H1 (cell line): Measurements from ENCODE around the gene RALGAPA1. TPM values are rescaled to one million over a fixed set of nuclear protein-coding genes. Genes with fewer than 3 reads are reported as not detected.

Experiments used
- CTCF ChIA-PET: fragments of 300-600 bp; sonication (Branson Sonifier 250); formaldehyde crosslinking; loops from one replicate; lab custom pipeline; 2021; ENCODE audit not compliant: partially characterized antibody; lab: Charles Lee
- POLR2A ChIA-PET: fragments of 300-600 bp; sonication (Branson Sonifier 250); formaldehyde crosslinking; loops from one replicate; lab custom pipeline; 2021; ENCODE audit warnings: inconsistent platforms; ENCODE audit not compliant: partially characterized antibody; lab: Charles Lee
- DNase-seq, 2 experiments: peaks; one replicate each; pipeline versions ENCODE4 v3.0.0 to v3.0.0-alpha.2; 2010 to 2022; ENCODE audit warnings: low spot score in 2 of 2, low read depth in 1 of 2, mixed read lengths in 1 of 2
- FAIRE-seq: peaks from 2 replicates; lab custom pipeline; 2011; peaks lifted over from hg19 to GRCh38; lab: Jason Lieb, UNC
- H2AFZ ChIP-seq: 2 replicates; pipeline ENCODE4 v1.8.1; 2012; ENCODE audit warnings: low read length, inconsistent platforms
- H2AK5ac ChIP-seq: 2 replicates; pipeline ENCODE4 v1.6.1; 2013; ENCODE audit warnings: low read depth, low read length
- H2BK120ac ChIP-seq: replicated peaks from 2 replicates; pipeline ENCODE3; 2013; ENCODE audit warnings: low read depth, low read length, inconsistent platforms
- H2BK12ac ChIP-seq: 2 replicates; pipeline ENCODE4 v1.6.1; 2013; ENCODE audit warnings: low read depth, low read length
- H2BK15ac ChIP-seq: 2 replicates; pipeline ENCODE4 v1.6.1; 2013; ENCODE audit warnings: low read length
- H2BK20ac ChIP-seq: 2 replicates; pipeline ENCODE4 v1.6.1; 2013; ENCODE audit warnings: low read length
- H2BK5ac ChIP-seq: 2 replicates; pipeline ENCODE4 v1.6.1; 2013; ENCODE audit warnings: low read depth, low read length
- H3K14ac ChIP-seq: 2 replicates; pipeline ENCODE4 v1.6.1; 2013; ENCODE audit warnings: inconsistent platforms; ENCODE audit not compliant: insufficient read length
- H3K18ac ChIP-seq: 2 replicates; pipeline ENCODE4 v1.6.1; 2013; ENCODE audit warnings: low read length; ENCODE audit errors: extremely low read depth
- H3K23ac ChIP-seq: 2 replicates; pipeline ENCODE4 v1.6.1; 2013; ENCODE audit warnings: inconsistent platforms; ENCODE audit not compliant: insufficient read length
- H3K23me2 ChIP-seq: 2 replicates; pipeline ENCODE4 v1.6.1; 2013; ENCODE audit warnings: low read depth, low read length
- H3K27ac ChIP-seq: 2 replicates; pipeline ENCODE4 v1.6.1; 2011; ENCODE audit warnings: low read depth, low read length, inconsistent platforms
- H3K27me3 ChIP-seq, 4 experiments: replicated peaks in 1 of 4; 1 replicate in 1 of 4; 2 replicates in 3 of 4; pipeline versions ENCODE4 v1.6.1 to v1.8.1; 2011 to 2013; ENCODE audit warnings: low read length in 3 of 4, mild to moderate bottlenecking in 3 of 4, inconsistent platforms in 2 of 4, mixed read lengths in 2 of 4, moderate library complexity in 1 of 4; ENCODE audit not compliant: control insufficient read depth in 3 of 4, insufficient read depth in 3 of 4; ENCODE audit errors: extremely low read depth in 1 of 4
- H3K36me3 ChIP-seq, 4 experiments: 2 replicates each; pipeline versions ENCODE4 v1.6.1 to v1.8.1; 2011 to 2013; ENCODE audit warnings: mild to moderate bottlenecking in 4 of 4, low read length in 3 of 4, moderate library complexity in 2 of 4, control low read depth in 1 of 4, inconsistent platforms in 1 of 4; ENCODE audit not compliant: insufficient read depth in 4 of 4, control insufficient read depth in 2 of 4
- H3K4ac ChIP-seq: replicated peaks from 2 replicates; pipeline ENCODE3; 2013; ENCODE audit warnings: low read length, low read depth, mixed read lengths, inconsistent platforms; ENCODE audit not compliant: insufficient read length
- H3K4me1 ChIP-seq, 4 experiments: replicated peaks in 1 of 4; 1 replicate in 1 of 4; 2 replicates in 3 of 4; pipeline versions ENCODE4 v1.6.1 to v1.8.1; 2011 to 2013; ENCODE audit warnings: low read length in 3 of 4, inconsistent platforms in 2 of 4, mixed read lengths in 1 of 4; ENCODE audit not compliant: insufficient read depth in 4 of 4, control insufficient read depth in 3 of 4
- H3K4me2 ChIP-seq, 2 experiments: 2 replicates each; pipeline versions ENCODE4 v1.6.1 to v1.8.1; 2011 to 2013; ENCODE audit warnings: low read depth in 2 of 2, low read length in 2 of 2, control low read depth in 1 of 2, inconsistent platforms in 1 of 2, mild to moderate bottlenecking in 1 of 2; ENCODE audit not compliant: insufficient read depth in 1 of 2
- H3K4me3 ChIP-seq, 4 experiments: fragments of 200-600, 300-600 bp in 1 of 4; sonication (generic), shearing (Covaris generic), sonication (Bioruptor Twin) in 1 of 4; 2 replicates each; pipeline versions ENCODE4 v1.5.1 to v1.8.1; 2011 to 2016; ENCODE audit warnings: low read length in 4 of 4, low read depth in 3 of 4, control low read depth in 2 of 4, inconsistent platforms in 2 of 4, mild to moderate bottlenecking in 2 of 4, mixed read lengths in 1 of 4, moderate library complexity in 1 of 4; ENCODE audit not compliant: insufficient read depth in 2 of 4; ENCODE audit errors: extremely low read depth in 1 of 4
- H3K56ac ChIP-seq: replicated peaks from 2 replicates; pipeline ENCODE3; 2013; ENCODE audit warnings: low read depth, mild to moderate bottlenecking, mixed read lengths, low read length, inconsistent platforms; ENCODE audit not compliant: insufficient read length
- H3K79me1 ChIP-seq: 2 replicates; pipeline ENCODE4 v1.6.1; 2013; ENCODE audit warnings: low read depth, low read length, control low read depth
- H3K79me2 ChIP-seq, 2 experiments: 2 replicates each; pipeline versions ENCODE4 v1.6.1 to v1.8.1; 2012 to 2013; ENCODE audit warnings: low read length in 2 of 2, mild to moderate bottlenecking in 2 of 2, inconsistent platforms in 1 of 2; ENCODE audit not compliant: insufficient read depth in 2 of 2, control insufficient read depth in 1 of 2
- H3K9ac ChIP-seq, 4 experiments: replicated peaks in 1 of 4; 1 replicate in 1 of 4; 2 replicates in 3 of 4; pipeline versions ENCODE4 v1.6.1 to v1.8.1; 2011 to 2013; ENCODE audit warnings: low read depth in 3 of 4, low read length in 3 of 4, control low read depth in 2 of 4, mild to moderate bottlenecking in 2 of 4, moderate library complexity in 2 of 4, inconsistent platforms in 1 of 4; ENCODE audit errors: extremely low read depth in 1 of 4
- H3K9me3 ChIP-seq, 2 experiments: 2 replicates each; pipeline versions ENCODE4 v1.6.1 to v1.8.1; 2012 to 2013; ENCODE audit warnings: mild to moderate bottlenecking in 2 of 2, moderate library complexity in 2 of 2, control low read depth in 1 of 2, inconsistent platforms in 1 of 2, low read depth in 1 of 2, low read length in 1 of 2, mixed read lengths in 1 of 2; ENCODE audit not compliant: insufficient read depth in 2 of 2
- H4K20me1 ChIP-seq, 2 experiments: replicated peaks in 1 of 2; 2 replicates each; pipeline versions ENCODE3 to v1.8.1; 2011 to 2013; ENCODE audit warnings: inconsistent platforms in 2 of 2, low read length in 2 of 2, mild to moderate bottlenecking in 1 of 2; ENCODE audit not compliant: insufficient read depth in 2 of 2, control insufficient read depth in 1 of 2
- H4K5ac ChIP-seq: 2 replicates; pipeline ENCODE4 v1.6.1; 2013; ENCODE audit warnings: low read length, low read depth, mixed read lengths, inconsistent platforms; ENCODE audit not compliant: insufficient read length
- H4K8ac ChIP-seq: 2 replicates; pipeline ENCODE4 v1.8.0; 2013; ENCODE audit warnings: mild to moderate bottlenecking, moderate library complexity, low read length, inconsistent platforms; ENCODE audit not compliant: insufficient read depth; ENCODE audit errors: extremely low read depth
- H4K91ac ChIP-seq: replicated peaks from 2 replicates; pipeline ENCODE3; 2013; ENCODE audit warnings: low read length, mixed read lengths, inconsistent platforms; ENCODE audit not compliant: insufficient read length
- SUZ12 ChIP-seq: fragments of 200-600 bp; sonication (generic); IDR thresholded peaks from 2 replicates; pipeline ENCODE4 v1.6.1; 2012; ENCODE audit warnings: mild to moderate bottlenecking, inconsistent platforms, low read length, moderate library complexity, mixed read lengths
- TAF1 ChIP-seq: IDR thresholded peaks from 2 replicates; pipeline ENCODE4 v1.6.1; 2011; ENCODE audit warnings: mild to moderate bottlenecking, low read depth, low read length
- WGBS, 2 experiments: shearing (Covaris generic) in 1 of 2; methylation state at CpG; one replicate each; pipeline versions ENCODE4 v1.1.6 to v1.1.7; 2013 to 2015; ENCODE audit warnings: low lambda C conversion rate in 2 of 2, mixed read lengths in 2 of 2, inconsistent platforms in 1 of 2, low coverage in 1 of 2, missing lambda C conversion rate in 1 of 2; ENCODE audit not compliant: insufficient replicate concordance in 2 of 2, insufficient coverage in 1 of 2, insufficient read length in 1 of 2; ENCODE audit errors: extremely low coverage in 1 of 2, missing lambda C conversion rate in 1 of 2; 5-methylcytosine and 5-hydroxymethylcytosine counted together
- polyA plus RNA-seq, 7 experiments: library from polyadenylated mRNA; depleted of rRNA in 3 of 7; stranded (reverse) in 5 of 7; unstranded in 2 of 7; fragments of >200 nt in 5 of 7; fragments of 200-250 nt in 2 of 7; gene quantifications; 1 replicate in 5 of 7; 2 replicates in 1 of 7; 4 replicates in 1 of 7; pipeline versions ENCODE4 v1.2.1 to v1.2.3, GENCODE V29; 2011 to 2013; ENCODE audit warnings: missing spikeins in 2 of 7, mixed read lengths in 2 of 7
- total RNA-seq: library from RNA; stranded (reverse); fragmentation: NEBNext Ultra II Directional; extraction: Animal tissue kit (Norgen Biotek cat#: 25700); gene quantifications from 2 replicates; pipeline ENCODE4 v1.2.1, GENCODE V29; 2021

The RALGAPA1 gene
- total and polyA plus RNA-seq, 2 of the 8 experiments (the other 6 are each of a cell fraction or from before 2014, with no cell fraction given), result 4.2 to 26.7 TPM

- Histone ChIP-seq H3K14ac (no peak overlapping the region), H4K91ac (no peak overlapping the region), H3K56ac (no peak overlapping the region), H4K20me1 (no peaks in the 10 kb centered on the region), H2BK20ac (no peak overlapping the region), H2AFZ (no peak overlapping the region), H3K36me3 (no peaks in the 10 kb centered on the region), H2BK120ac (no peak overlapping the region), H3K9me3 (peaks cover 2 to 5% of the 10 kb centered on the region in 2 experiments; a peak in 1 of 4 replicates), H3K23ac (no peak overlapping the region), H3K27ac (no peak overlapping the region), H3K4me1 (no peaks in the 10 kb centered on the region), H3K4ac (no peak overlapping the region), H3K4me2 (no peak overlapping the region), H3K9ac (no peak overlapping the region), H3K79me2 (no peaks in the 10 kb centered on the region), H3K4me3 (no peak overlapping the region), H2AK5ac (no peak overlapping the region), H3K18ac (no peak overlapping the region), H3K79me1 (no peaks in the 10 kb centered on the region), H3K23me2 (0 out of 2 replicates have a peak, but pooled peaks cover 2% of the 10 kb centered on the region), H2BK15ac (no peak overlapping the region), H2BK12ac (no peak overlapping the region), H4K5ac (no peak overlapping the region), H3K27me3 (no peaks in the 10 kb centered on the region), H4K8ac (no peak overlapping the region), H2BK5ac (no peak overlapping the region)
- ChIA-PET POLR2A (no interaction called here), CTCF (no interaction called here)
- DNase-seq, result no peak
- 84% methylated on average over 2 of the region's 2 CpGs; no CpG with 5 or more reads in 1 of the 2 experiments for whole genome bisulfite sequencing, 2 experiments
- FAIRE-seq, result no peak
- TF ChIP-seq SUZ12 (no peak), TAF1 (no peak)
Observed at GRCh38 chr14:35509846-35510245, 299.2 kb downstream of the RALGAPA1 start.
